Renal cortical epithelial cell (primary cell): ENCODE results near the gene SLC25A19. TPM values are rescaled to one million over a fixed set of nuclear protein-coding genes. Genes with fewer than 3 reads are reported as not detected.

Experiments used
- DNase-seq: peaks from one replicate; pipeline ENCODE4 v3.0.0-alpha.2; 2011; ENCODE audit warnings: low read depth
- total RNA-seq: library from RNA; depleted of rRNA; stranded (reverse); fragments of >200 nt; gene quantifications from 2 replicates; pipeline ENCODE4 v1.2.3, GENCODE V29; 2014

The SLC25A19 gene
- 2.8 and 5.6 TPM in 2 replicates for total RNA-seq

GRCh38 chr17:75289115-75289831, at the start of gene SLC25A19:
TSS of gene SLC25A19 (minus strand) at chr17:75289433. CDS start at chr17:75286764, 2,669 bp downstream.
- peak; percentile 97 for DNase-seq

- no peak for DNase-seq
Measured at GRCh38 chr17:75338335-75338734, 49.1 kb upstream of the SLC25A19 start.

- DNase-seq: no peak
Measured at GRCh38 chr17:75335315-75335714, 46.1 kb upstream of the SLC25A19 start.

- no peak for DNase-seq
Measured at GRCh38 chr17:75334723-75335122, 45.5 kb upstream of the SLC25A19 start.

GRCh38 chr17:75331671-75332070, 42.4 kb upstream of the SLC25A19 start:
- DNase-seq: no peak

- DNase-seq: no peak
Measured at GRCh38 chr17:75327757-75328156, 38.5 kb upstream of the SLC25A19 start.

GRCh38 chr17:75326226-75326848, 37.1 kb upstream of the SLC25A19 start:
- no peak for DNase-seq

GRCh38 chr17:75325827-75326225, 36.6 kb upstream of the SLC25A19 start:
- no peak for DNase-seq

GRCh38 chr17:75325348-75325747, 36.1 kb upstream of the SLC25A19 start:
- DNase-seq: no peak

- DNase-seq: no peak
Measured at GRCh38 chr17:75321506-75321905, 32.3 kb upstream of the SLC25A19 start.

GRCh38 chr17:75319904-75320691, 30.9 kb upstream of the SLC25A19 start:
- no peak for DNase-seq

- DNase-seq: no peak
Measured at GRCh38 chr17:75318615-75319222, 29.5 kb upstream of the SLC25A19 start.

GRCh38 chr17:75318211-75318610, 29.0 kb upstream of the SLC25A19 start:
- no peak for DNase-seq

GRCh38 chr17:75317671-75318070, 28.4 kb upstream of the SLC25A19 start:
- DNase-seq: no peak

GRCh38 chr17:75316253-75316652, 27.0 kb upstream of the SLC25A19 start:
- no peak for DNase-seq

- DNase-seq: no peak
Measured at GRCh38 chr17:75315541-75316243, 26.5 kb upstream of the SLC25A19 start.

- DNase-seq: no peak
Measured at GRCh38 chr17:75313941-75314551, 24.8 kb upstream of the SLC25A19 start.

- DNase-seq: no peak
Measured at GRCh38 chr17:75308732-75309629, 19.7 kb upstream of the SLC25A19 start.

GRCh38 chr17:75307957-75308731, 18.9 kb upstream of the SLC25A19 start:
- DNase-seq: no peak
